Keratinocyte (primary cell): Measurements from ENCODE around the gene DDX39B. TPM values are rescaled to one million over a fixed set of nuclear protein-coding genes. Genes with fewer than 3 reads are reported as not detected.

Experiments used
- DNase-seq: peaks from one replicate; pipeline ENCODE4 v3.0.0-alpha.2; 2011; ENCODE audit warnings: low read depth, missing footprints, low spot score
- FAIRE-seq: peaks from 2 replicates; lab custom pipeline; 2011; peaks lifted over from hg19 to GRCh38; lab: Jason Lieb, UNC
- H2AFZ ChIP-seq: 2 replicates; pipeline ENCODE4 v1.6.0; 2012; ENCODE audit warnings: low read length, control low read depth, inconsistent platforms; ENCODE audit not compliant: control insufficient read depth
- H3K27ac ChIP-seq: 2 replicates; pipeline ENCODE4 v1.5.1; 2011; ENCODE audit warnings: low read length; ENCODE audit not compliant: control insufficient read depth, insufficient read depth
- H3K27me3 ChIP-seq: 3 replicates; pipeline ENCODE4 v1.6.0; 2011; ENCODE audit warnings: low read length; ENCODE audit not compliant: control insufficient read depth, insufficient read depth; ENCODE audit errors: extremely low read depth
- H3K36me3 ChIP-seq, 2 experiments: 2 replicates in 1 of 2; 3 replicates in 1 of 2; pipeline ENCODE4 v1.5.1; 2011; ENCODE audit warnings: low read length in 2 of 2, mild to moderate bottlenecking in 1 of 2; ENCODE audit not compliant: control insufficient read depth in 2 of 2, insufficient read depth in 2 of 2; ENCODE audit errors: extremely low read depth in 1 of 2
- H3K4me1 ChIP-seq: 3 replicates; pipeline ENCODE4 v1.5.1; 2011; ENCODE audit warnings: low read length; ENCODE audit not compliant: control insufficient read depth, insufficient read depth; ENCODE audit errors: extremely low read depth
- H3K4me2 ChIP-seq: 3 replicates; pipeline ENCODE4 v1.6.0; 2011; ENCODE audit warnings: low read depth, low read length; ENCODE audit not compliant: control insufficient read depth, insufficient read depth; ENCODE audit errors: extremely low read depth
- H3K4me3 ChIP-seq, 3 experiments: fragments of 200-600 bp in 1 of 3; sonication (generic) in 1 of 3; 2 replicates in 2 of 3; 3 replicates in 1 of 3; pipeline ENCODE4 v1.5.1; 2011 to 2016; ENCODE audit warnings: low read length in 3 of 3, mild to moderate bottlenecking in 3 of 3, control low read depth in 2 of 3, inconsistent platforms in 1 of 3, low read depth in 1 of 3, mixed read lengths in 1 of 3, mixed run types in 1 of 3, moderate library complexity in 1 of 3; ENCODE audit not compliant: control insufficient read depth in 2 of 3, insufficient read depth in 2 of 3; ENCODE audit errors: extremely low read depth in 1 of 3
- H3K79me2 ChIP-seq: 2 replicates; pipeline ENCODE4 v1.6.0; 2012; ENCODE audit warnings: low read length; ENCODE audit not compliant: control insufficient read depth, insufficient read depth
- H3K9ac ChIP-seq: 3 replicates; pipeline ENCODE4 v1.6.0; 2011; ENCODE audit warnings: low read length; ENCODE audit not compliant: control insufficient read depth, insufficient read depth; ENCODE audit errors: extremely low read depth
- H3K9me1 ChIP-seq: 3 replicates; pipeline ENCODE4 v1.6.0; 2011; ENCODE audit warnings: low read length; ENCODE audit not compliant: control insufficient read depth, insufficient read depth; ENCODE audit errors: extremely low read depth
- H3K9me3 ChIP-seq: 2 replicates; pipeline ENCODE4 v1.5.1; 2012; ENCODE audit warnings: low read depth, low read length; ENCODE audit not compliant: control insufficient read depth
- H4K20me1 ChIP-seq: 3 replicates; pipeline ENCODE4 v1.6.0; 2011; ENCODE audit warnings: low read length; ENCODE audit not compliant: control insufficient read depth, insufficient read depth; ENCODE audit errors: extremely low read depth
- CTCF ChIP-seq, 3 experiments: IDR thresholded peaks in 1 of 3; conservative IDR thresholded peaks in 1 of 3; optimal IDR thresholded peaks in 1 of 3; 2 replicates in 2 of 3; 3 replicates in 1 of 3; pipeline versions ENCODE3 to v1.5.1; 2011; ENCODE audit warnings: low read length in 3 of 3, mild to moderate bottlenecking in 3 of 3, moderate library complexity in 2 of 3, control low read depth in 1 of 3, inconsistent platforms in 1 of 3; ENCODE audit not compliant: insufficient read depth in 2 of 3; ENCODE audit errors: extremely low read depth in 1 of 3
- EZH2 ChIP-seq: IDR thresholded peaks from one replicate; pipeline ENCODE4 v1.6.1; 2012; ENCODE audit warnings: inconsistent platforms, mild to moderate bottlenecking, low read length, moderate library complexity
- dilution Hi-C: fragments of 300-500 bp; cut with MboI; formaldehyde crosslinking; loops from one replicate; pipeline ENCODE4 v1.7.0; 2020; ENCODE audit warnings: low sequenced_read_pairs; ENCODE audit not compliant: extremely low pct_ligation_motif_present
- polyA plus RNA-seq, 5 experiments: library from polyadenylated mRNA; depleted of rRNA in 3 of 5; stranded (reverse) in 3 of 5; stranded (forward) in 1 of 5; unstranded in 1 of 5; fragments of >200 nt; gene quantifications; 1 replicate in 1 of 5; 2 replicates in 3 of 5; 3 replicates in 1 of 5; pipeline versions ENCODE4 v1.2.1 to v1.2.3, GENCODE V29; 2011 to 2012; ENCODE audit warnings: missing spikeins in 2 of 5, low read depth in 1 of 5, low replicate concordance in 1 of 5

The DDX39B gene
- polyA plus RNA-seq, 1 donor (not counting 4 experiments of a cell fraction or from before 2014, with no cell fraction given): 314 TPM

GRCh38 chr6:31560697-31561058, 18.9 kb upstream of the DDX39B start:
- Histone ChIP-seq H3K36me3 (peaks cover 10 to 17% of the 10 kb centered on the region in 2 experiments), H3K9me3 (no peaks in the 10 kb centered on the region), H3K9ac (no peak overlapping the region), H3K9me1 (no peaks in the 10 kb centered on the region), H4K20me1 (no peaks in the 10 kb centered on the region), H3K4me2 (peak overlapping the region; percentile 36), H3K4me1 (peaks cover 12% of the 10 kb centered on the region), H3K79me2 (no peaks in the 10 kb centered on the region), H2AFZ (no peak overlapping the region), H3K27me3 (no peaks in the 10 kb centered on the region), H3K27ac (no peak overlapping the region), H3K4me3 (no peak overlapping the region)
- TF ChIP-seq CTCF (optimal IDR thresholded peaks at IDR 0.05 in 1 of 3, IDR thresholded peaks at IDR 0.05 in 1 of 3, conservative IDR thresholded peaks at IDR 0.05 in 1 of 3; ENCODE audit: extremely low read depth in 1 of 3, insufficient read depth in 2 of 3, low read length in 3 of 3): no peak
- DNase-seq (no peak), FAIRE-seq (no peak)
- dilution Hi-C loops: no loop called here

- peaks cover 12% of the 10 kb centered on the region for H3K4me1 ChIP-seq
- TF ChIP-seq EZH2: no peak
- TF ChIP-seq CTCF (optimal IDR thresholded peaks at IDR 0.05 in 1 of 3, IDR thresholded peaks at IDR 0.05 in 1 of 3, conservative IDR thresholded peaks at IDR 0.05 in 1 of 3; ENCODE audit: extremely low read depth in 1 of 3, insufficient read depth in 2 of 3, low read length in 3 of 3): no peak
- dilution Hi-C loops: no loop called here
- no peaks in the 10 kb centered on the region for H4K20me1 ChIP-seq
- H3K9me1 ChIP-seq: no peaks in the 10 kb centered on the region
- DNase-seq (no peak), FAIRE-seq (no peak)
- H3K9me3 ChIP-seq: no peaks in the 10 kb centered on the region
- no peak overlapping the region for H3K27ac ChIP-seq
- H3K4me2 ChIP-seq: peak overlapping the region; percentile 36
- no peaks in the 10 kb centered on the region for H3K79me2 ChIP-seq
- peaks cover 10 to 17% of the 10 kb centered on the region in 2 experiments for H3K36me3 ChIP-seq
- no peak overlapping the region for H3K4me3 ChIP-seq
- H2AFZ ChIP-seq: no peak overlapping the region
- no peak overlapping the region for H3K9ac ChIP-seq
- H3K27me3 ChIP-seq: no peaks in the 10 kb centered on the region
Measured at GRCh38 chr6:31559958-31560696, 18.3 kb upstream of the DDX39B start.
